Non-pigmented ciliary epithelial cell (primary cell): ENCODE data around the gene CHRM5.
A peak's percentile ranks its signal among the peaks of the same experiment; 100 is the strongest.
"Not testable (repeated sequence)": the region's sequence is repeated elsewhere in the genome, so short reads cannot be mapped to it uniquely, and the experiment has no call there.

ENCODE experiments used
- DNase-seq: peaks from one replicate; pipeline ENCODE4 v3.0.0-alpha.2; 2010; ENCODE audit warnings: low read depth

CHRM5 gene

GRCh38 chr15:34039790-34040113 lies 71.5 kb downstream of the CHRM5 start:
- no peak for DNase-seq

DNA sequence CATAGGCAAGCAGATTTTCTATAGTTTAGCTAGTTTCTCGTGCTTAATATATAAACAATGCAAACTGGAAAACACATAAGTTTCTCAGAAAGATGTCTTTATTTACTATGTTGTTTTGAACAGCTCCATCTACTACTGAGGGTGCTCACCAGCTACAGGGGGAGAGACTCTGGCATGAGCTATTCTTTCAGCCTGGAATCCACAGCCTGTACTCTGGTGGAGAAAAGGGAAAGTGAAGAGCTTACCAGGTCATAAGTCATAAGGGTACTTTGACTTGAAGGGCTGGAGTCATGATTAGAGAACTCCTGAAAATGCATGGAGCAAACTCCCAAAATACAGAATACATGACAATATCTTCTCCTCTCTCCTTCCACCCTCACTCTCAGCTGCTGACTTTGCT lies 75.1 kb downstream of the CHRM5 start:
- DNase-seq = no peak

GRCh38 chr15:34043813-34044212 lies 75.5 kb downstream of the CHRM5 start:
- no peak for DNase-seq

GRCh38 chr15:34046471-34047145 lies 78.3 kb downstream of the CHRM5 start:
- no peak for DNase-seq

- no peak for DNase-seq
Measured at GRCh38 chr15:34047893-34048775, 79.8 kb downstream of the CHRM5 start.

DNA sequence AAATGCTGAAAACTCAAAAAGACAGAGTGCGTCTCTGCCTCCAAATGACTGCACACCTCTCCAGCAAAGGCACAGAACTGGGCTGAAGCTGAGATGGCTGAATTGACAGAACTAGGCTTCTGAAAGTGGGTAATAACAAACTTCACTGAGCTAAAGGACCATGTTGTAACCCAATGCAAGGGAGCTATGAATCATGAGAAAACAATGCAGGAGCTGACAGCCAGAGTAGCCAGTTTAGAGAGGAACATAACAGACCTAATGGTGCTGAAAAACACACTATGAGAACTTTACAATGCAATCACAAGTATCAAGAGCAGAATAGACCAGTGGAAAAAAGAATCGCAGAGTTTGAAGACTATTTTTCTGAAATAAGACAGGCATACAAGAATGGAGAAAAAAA lies 80.8 kb downstream of the CHRM5 start:
- DNase-seq = peak; percentile 82

- DNase-seq = not testable (repeated sequence)
Measured at GRCh38 chr15:34050385-34050784, 82.1 kb downstream of the CHRM5 start.

- no peak for DNase-seq
Measured at GRCh38 chr15:34054081-34054707, 85.9 kb downstream of the CHRM5 start.

GRCh38 chr15:34055868-34056595 lies 87.7 kb downstream of the CHRM5 start:
- DNase-seq = peak; percentile 79

DNA sequence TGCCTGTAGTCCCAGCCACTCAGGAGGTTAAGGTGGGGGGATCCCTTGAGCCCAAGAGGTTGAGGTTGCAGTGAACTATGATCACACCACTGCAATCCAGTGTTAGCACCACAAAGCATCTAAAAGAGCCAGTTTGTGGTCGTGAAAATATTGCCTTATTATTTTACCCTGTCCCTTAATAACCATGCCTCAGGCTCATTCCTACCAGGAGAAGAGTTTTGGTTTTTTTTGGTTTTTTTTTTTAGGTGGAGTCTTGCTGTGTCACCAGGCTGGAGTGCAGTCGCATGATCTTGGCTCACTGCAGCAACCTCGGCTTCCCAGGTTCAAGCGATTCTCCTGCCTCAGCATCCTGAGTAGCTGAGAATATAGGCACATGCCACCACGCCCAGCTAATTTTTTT lies 88.6 kb downstream of the CHRM5 start:
- DNase-seq = no peak

GRCh38 chr15:34059476-34059875 lies 91.2 kb downstream of the CHRM5 start:
- no peak for DNase-seq

DNA sequence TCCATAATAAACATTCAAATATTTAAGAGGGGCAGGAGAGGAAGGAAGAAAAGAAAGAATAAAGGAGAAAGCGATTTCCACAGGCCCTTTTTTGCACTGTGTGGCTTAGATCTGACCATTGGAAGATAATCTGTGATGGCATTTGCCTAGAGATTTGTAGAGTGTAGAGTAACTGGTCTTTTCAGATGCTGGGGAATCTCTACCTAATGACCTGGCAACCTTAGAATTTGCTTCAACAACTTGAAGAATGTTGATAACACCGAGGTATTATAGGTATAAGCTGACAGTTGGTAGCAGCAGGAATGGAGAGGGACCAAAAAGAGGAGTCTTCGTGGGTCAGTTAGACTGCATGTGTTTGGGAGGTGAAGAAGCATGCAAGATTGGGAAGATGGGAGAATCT lies 91.6 kb downstream of the CHRM5 start:
- no peak for DNase-seq

- no peak for DNase-seq
Measured at GRCh38 chr15:34064438-34064837, 96.1 kb downstream of the CHRM5 start.

DNA sequence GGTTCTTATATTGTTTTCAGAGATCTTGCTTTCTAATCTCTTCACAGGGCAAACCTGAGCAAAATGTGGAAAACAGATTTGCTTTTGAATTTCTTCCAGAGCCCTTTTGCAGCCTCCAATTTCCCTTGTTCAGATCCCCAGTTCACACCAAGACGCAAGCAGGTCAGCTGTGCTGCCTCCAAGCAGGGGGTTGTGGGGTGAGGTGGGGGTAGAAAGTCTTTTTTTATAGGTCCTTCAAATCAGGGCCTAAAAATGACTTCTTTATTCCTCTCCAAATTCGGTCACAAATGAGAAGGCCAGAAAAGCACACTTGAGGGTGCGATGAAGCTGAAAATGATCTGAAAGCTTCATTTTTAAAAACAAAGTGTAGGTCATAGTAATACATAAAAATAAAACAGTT lies 97.0 kb downstream of the CHRM5 start:
- no peak for DNase-seq

GRCh38 chr15:34065941-34066340 lies 97.6 kb downstream of the CHRM5 start:
- DNase-seq = no peak

- no peak for DNase-seq
Measured at GRCh38 chr15:34070003-34070402, 101.7 kb downstream of the CHRM5 start.

- DNase-seq = no peak
Measured at GRCh38 chr15:34076785-34077184, 108.5 kb downstream of the CHRM5 start.

DNA sequence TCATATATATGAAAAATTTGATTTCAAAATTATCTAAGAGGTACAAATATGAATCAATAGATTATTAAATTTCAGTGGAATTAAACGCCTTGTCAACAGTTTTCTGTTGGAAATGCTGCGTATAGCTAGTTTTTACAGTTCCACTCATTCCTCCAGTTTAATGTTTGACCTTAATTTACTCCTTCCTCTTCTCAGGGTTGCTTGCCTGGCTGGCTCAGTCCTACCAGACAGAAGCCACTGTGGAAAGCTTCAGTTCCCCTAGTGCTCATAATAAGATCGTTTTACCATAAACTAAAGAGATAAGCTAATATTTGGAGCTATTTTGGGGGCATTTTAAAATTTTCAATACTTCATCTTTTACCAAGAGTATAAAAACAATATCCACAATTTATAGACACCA lies 110.6 kb downstream of the CHRM5 start:
- no peak for DNase-seq

- no peak for DNase-seq
Measured at GRCh38 chr15:34079904-34080303, 111.6 kb downstream of the CHRM5 start.

DNA sequence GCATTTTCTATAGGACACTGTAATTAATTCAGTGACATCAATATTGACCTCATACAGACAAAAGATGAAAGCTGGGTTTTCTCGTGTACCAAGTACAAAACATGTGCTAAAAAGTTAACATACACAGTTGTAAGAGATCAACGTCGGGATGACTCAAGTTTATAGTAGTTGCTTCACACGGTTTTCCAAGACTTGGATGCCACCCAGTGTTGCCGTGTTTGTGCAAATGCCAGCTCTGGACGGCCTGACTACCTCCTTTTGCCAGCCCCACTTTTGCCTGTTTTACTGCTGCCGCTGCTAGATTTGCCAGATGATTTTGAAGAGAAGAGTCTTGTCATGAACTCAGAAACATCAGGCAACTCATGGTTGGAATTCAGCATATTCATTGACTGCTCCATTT lies 115.8 kb downstream of the CHRM5 start:
- no peak for DNase-seq

DNA sequence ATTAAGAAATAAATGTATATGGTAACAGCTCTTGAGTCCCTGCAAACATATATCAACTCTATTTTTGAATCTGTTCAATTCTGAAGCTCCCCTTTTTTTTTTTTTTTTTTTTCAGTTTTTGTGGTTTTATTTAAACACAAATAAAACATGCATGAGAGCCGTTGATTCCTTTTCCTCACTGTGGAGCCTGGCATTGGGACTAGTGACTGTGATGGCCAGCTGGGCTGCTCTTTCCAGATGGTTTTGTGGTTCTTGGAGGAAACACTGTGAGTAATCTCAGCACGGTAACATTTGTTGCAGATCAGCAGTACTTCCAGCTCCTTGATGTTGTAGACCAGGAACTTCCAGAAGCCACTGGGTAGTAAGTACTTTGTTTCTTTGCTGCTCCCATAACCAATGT lies 117.4 kb downstream of the CHRM5 start:
- DNase-seq = no peak

GRCh38 chr15:34099914-34100313 lies 131.6 kb downstream of the CHRM5 start:
- DNase-seq = no peak
